ENCODE results near the gene RIC1.

RIC1 gene

DNA sequence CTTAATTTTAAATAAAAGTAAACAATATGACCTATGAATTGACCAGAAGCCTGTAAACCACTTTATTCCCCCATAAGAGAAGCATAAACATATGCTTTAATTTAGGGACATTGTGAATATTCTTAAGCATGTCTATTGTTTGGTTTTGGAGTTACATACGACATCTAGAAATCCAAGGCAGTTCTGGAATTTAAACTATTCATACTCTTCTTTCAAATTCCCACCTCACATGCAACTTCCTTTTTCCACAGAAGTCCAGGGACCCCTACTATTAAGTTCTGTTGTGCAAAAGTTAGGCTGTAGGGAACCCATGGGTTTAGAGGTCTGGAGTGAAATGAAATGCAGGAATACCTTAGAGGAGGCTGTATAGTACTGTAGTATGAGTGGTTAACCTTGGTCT is 2.1 kb downstream of the RIC1 start:
- DNase-seq (ENCODE audit: low read depth) = no peak
- H3K4me3 ChIP-seq (ENCODE audit: low read length) = peak overlapping the region; percentile 78

DNA sequence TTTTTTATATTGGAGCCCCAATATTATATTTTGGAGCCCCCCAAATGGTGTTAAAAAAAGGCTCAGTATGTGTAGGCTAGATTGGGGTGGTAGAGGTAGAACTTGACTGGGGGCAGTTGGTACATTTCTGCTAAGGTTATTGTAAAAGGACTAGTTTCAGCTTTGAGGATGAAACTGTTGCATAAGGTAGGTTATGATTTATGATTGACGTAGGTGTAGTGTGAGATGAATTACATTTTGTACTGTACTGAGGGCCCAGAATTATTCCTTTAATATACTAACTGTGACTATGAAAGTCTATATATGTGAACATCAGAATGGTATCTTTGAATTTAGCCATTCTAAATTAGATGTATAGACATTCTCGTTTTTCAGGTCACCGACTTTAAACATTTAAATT is 3.6 kb downstream of the RIC1 start:
- TF ChIP-seq, protein P1, sequence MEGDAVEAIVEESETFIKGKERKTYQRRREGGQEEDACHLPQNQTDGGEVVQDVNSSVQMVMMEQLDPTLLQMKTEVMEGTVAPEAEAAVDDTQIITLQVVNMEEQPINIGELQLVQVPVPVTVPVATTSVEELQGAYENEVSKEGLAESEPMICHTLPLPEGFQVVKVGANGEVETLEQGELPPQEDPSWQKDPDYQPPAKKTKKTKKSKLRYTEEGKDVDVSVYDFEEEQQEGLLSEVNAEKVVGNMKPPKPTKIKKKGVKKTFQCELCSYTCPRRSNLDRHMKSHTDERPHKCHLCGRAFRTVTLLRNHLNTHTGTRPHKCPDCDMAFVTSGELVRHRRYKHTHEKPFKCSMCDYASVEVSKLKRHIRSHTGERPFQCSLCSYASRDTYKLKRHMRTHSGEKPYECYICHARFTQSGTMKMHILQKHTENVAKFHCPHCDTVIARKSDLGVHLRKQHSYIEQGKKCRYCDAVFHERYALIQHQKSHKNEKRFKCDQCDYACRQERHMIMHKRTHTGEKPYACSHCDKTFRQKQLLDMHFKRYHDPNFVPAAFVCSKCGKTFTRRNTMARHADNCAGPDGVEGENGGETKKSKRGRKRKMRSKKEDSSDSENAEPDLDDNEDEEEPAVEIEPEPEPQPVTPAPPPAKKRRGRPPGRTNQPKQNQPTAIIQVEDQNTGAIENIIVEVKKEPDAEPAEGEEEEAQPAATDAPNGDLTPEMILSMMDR (conservative IDR thresholded peaks at IDR 0.05; ENCODE audit: low read depth, low read length) = no peak
- no peak for DNase-seq (ENCODE audit: low read depth)
- H3K4me3 ChIP-seq (ENCODE audit: low read length) = no peak overlapping the region

More for the DNA sequence above, 2.1 kb downstream of the RIC1 start:
- TF ChIP-seq, protein P1 (conservative IDR thresholded peaks at IDR 0.05; ENCODE audit: low read depth, low read length) = no peak

DNA sequence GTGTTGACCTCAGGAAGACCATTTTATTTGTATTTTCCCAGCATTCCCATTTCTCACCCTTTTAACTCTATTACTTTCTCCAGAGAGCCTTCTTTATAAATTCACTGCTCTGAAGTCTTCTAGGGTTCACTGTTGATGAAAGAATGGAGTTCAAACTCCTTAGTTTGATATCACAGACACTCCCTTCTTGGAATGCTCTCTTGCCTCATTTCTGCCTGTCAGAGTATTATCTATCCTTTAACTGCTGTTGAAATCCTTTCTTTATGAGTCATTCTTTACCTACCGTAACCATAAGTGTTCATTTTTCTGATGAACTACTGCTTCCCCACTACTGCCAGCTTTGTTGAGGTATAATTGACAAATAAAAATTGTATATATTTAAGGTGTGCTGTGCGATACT is 4.3 kb downstream of the RIC1 start:
- no peak overlapping the region for H3K4me3 ChIP-seq (ENCODE audit: low read length)
- no peak for DNase-seq (ENCODE audit: low read depth)
- TF ChIP-seq, protein P1 (conservative IDR thresholded peaks at IDR 0.05; ENCODE audit: low read depth, low read length) = no peak

DNA sequence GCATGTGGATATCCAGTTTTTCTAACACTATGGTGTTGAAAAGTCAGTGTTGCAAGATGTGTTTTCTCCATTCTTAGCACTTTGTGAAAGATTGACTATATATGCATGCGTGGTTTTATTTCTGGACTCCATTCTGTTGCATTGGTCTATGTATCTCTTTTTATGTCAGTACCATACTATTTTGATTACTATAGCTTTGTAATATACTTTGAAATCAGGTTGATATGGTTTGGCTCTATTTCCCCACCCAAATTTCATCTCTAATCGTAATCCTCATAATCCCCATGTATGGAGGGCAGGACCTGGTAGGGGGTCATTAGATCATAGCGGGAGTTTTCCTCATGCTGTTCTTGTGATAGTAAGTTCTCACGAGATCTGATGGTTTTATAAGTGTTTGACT is 6.5 kb downstream of the RIC1 start:
- no peak overlapping the region for H3K4me3 ChIP-seq (ENCODE audit: low read length)
- no peak for DNase-seq (ENCODE audit: low read depth)
- TF ChIP-seq, protein P1 (conservative IDR thresholded peaks at IDR 0.05; ENCODE audit: low read depth, low read length) = no peak

DNA sequence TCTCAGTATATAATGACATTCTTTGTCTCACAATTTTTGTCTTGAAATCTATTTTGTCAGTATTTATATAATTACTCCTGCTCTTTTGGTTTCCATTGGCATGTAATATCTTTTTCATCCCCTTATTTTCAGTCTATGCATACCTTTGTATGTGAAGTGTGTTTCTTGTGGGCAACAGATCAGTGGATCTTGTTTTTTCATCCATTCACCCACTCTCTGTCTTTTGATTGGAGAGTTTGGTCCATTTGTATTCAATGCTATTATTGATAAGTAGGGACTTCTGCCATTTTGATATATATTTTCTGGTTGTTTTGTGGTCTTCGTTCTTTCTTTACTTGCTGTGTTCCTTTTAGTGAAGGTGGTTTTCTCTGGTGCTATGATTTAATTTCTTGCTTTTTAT is 10.9 kb downstream of the RIC1 start:
- DNase-seq (ENCODE audit: low read depth) = no peak
- no peak overlapping the region for H3K4me3 ChIP-seq (ENCODE audit: low read length)
- TF ChIP-seq, protein P1 (conservative IDR thresholded peaks at IDR 0.05; ENCODE audit: low read depth, low read length) = no peak

DNA sequence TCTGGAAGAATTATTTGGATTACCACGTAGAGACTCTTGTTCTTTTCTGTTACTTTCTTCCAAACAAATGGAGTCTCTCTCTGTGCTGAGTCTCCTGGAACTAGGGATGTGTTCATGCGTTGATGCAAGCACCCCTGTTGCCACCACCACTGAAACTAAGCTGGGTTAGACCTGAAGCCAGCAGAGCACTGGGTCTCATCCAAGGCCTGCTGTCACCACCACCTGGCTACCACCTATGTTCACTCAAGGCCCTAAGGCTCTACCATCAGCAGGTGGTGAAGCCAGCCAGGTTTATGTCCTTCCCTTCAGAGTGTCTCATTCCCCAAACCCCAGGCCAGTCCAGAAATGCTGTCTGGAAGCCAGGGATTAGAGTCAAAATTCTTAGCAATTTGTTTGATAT is 13.3 kb downstream of the RIC1 start:
- no peak for DNase-seq (ENCODE audit: low read depth)

DNA sequence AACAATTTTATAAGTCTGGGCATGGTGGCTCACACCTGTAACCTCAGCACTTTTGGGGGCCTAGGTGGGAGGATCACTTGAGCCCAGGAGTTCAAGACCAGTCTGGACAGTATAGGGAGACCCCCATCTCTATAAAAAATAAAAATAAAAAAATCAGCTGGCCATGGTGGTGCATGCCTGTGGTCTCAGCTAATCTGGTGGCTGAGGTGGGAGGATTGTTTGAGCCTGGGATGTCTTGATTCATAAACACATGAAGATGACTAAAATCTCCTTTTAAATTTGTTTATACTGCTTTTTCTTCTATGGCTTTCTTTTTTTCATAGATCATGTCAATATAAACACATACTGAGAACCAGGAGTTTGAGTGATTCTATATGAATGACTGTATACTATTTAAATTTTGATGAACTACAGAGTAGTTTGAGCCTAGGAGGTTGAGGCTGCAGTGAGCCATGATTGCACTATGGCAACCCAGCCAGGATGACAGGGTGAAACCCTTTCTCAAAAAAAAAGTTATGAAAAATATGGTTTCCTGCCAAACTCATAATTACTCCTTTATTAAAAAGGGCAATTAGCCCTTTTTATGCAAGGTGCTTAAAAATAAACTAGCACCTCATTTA is 14.2 kb downstream of the RIC1 start:
- no peak overlapping the region for H3K4me3 ChIP-seq (ENCODE audit: low read length)
- DNase-seq (ENCODE audit: low read depth) = no peak

More for the DNA sequence above, 13.3 kb downstream of the RIC1 start:
- TF ChIP-seq, protein P1 (conservative IDR thresholded peaks at IDR 0.05; ENCODE audit: low read depth, low read length) = no peak
- no peak overlapping the region for H3K4me3 ChIP-seq (ENCODE audit: low read length)

More for the DNA sequence above, 14.2 kb downstream of the RIC1 start:
- TF ChIP-seq, protein P1 (conservative IDR thresholded peaks at IDR 0.05; ENCODE audit: low read depth, low read length) = no peak

All from retinal pigment epithelial cell (primary cell).